Activated naive CD8-positive, alpha-beta T cell treated with anti-CD3 and anti-CD28 coated beads, Interleukin-2, amount 50 U/mL, for 24 hours (primary cell): ENCODE results near the gene RNF157.
"Not testable (repeated sequence)": the region's sequence is repeated elsewhere in the genome, so short reads cannot be mapped to it uniquely, and the experiment has no call there.

Experiments
- ATAC-seq: fragments of 150-1000 bp; cut with Tn5 transposase; one replicate; pipeline ENCODE4 v1.10.0; 2021
- DNase-seq: peaks from one replicate; pipeline ENCODE4 v3.0.0; 2021
- H3K27ac Mint-ChIP-seq: one replicate; pipeline ENCODE4 v1.8.0; 2021; ENCODE audit warnings: mild to moderate bottlenecking, mixed read lengths
- H3K27me3 Mint-ChIP-seq: one replicate; pipeline ENCODE4 v1.8.0; 2021; ENCODE audit warnings: mixed read lengths
- H3K36me3 Mint-ChIP-seq: one replicate; pipeline ENCODE4 v1.8.0; 2021; ENCODE audit warnings: low read depth, mixed read lengths
- H3K4me1 Mint-ChIP-seq: one replicate; pipeline ENCODE4 v1.8.0; 2021; ENCODE audit warnings: mixed read lengths
- H3K4me3 Mint-ChIP-seq: one replicate; pipeline ENCODE4 v1.8.0; 2021; ENCODE audit warnings: mild to moderate bottlenecking, moderate library complexity, mixed read lengths
- H3K9me3 Mint-ChIP-seq: one replicate; pipeline ENCODE4 v1.8.0; 2021; ENCODE audit warnings: mixed read lengths

The RNF157 gene

DNA sequence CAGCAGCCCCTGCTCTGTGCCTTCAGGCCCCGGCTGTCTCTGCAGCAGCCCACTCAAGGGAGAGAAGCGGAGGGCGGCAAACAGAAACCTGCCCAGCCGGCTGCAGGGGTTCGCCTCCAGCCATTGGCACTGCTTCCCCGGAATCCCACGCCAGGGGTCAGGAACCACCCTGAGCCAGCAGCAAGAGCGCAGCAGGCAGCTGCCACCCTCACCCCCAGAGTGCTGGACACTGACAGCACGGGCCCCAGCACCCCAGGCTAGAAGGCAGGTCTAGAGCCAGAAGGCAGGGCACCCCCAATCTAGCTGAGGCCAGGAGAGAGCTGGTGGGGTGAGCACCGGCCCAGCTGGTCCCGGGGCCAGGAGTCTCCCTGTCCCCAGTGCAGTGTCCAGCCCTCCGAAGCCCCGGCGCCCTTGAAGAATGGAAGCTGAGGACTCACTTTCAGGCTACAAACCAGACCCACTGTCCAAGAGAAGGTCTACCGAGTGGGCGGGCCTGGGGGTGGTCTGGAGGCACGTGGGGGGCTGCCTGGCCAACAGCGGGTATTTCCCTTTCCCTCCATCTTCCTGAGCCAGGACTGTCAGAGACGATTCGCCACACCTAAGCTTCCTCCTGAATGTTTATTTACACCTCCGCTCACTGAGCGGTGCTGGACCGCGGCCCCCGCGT is 33.3 kb upstream of the RNF157 start:
- peaks cover 78% of the 10 kb centered on the region for H3K4me1 Mint-ChIP-seq
- peak overlapping the region; percentile 98 for H3K27ac Mint-ChIP-seq

DNA sequence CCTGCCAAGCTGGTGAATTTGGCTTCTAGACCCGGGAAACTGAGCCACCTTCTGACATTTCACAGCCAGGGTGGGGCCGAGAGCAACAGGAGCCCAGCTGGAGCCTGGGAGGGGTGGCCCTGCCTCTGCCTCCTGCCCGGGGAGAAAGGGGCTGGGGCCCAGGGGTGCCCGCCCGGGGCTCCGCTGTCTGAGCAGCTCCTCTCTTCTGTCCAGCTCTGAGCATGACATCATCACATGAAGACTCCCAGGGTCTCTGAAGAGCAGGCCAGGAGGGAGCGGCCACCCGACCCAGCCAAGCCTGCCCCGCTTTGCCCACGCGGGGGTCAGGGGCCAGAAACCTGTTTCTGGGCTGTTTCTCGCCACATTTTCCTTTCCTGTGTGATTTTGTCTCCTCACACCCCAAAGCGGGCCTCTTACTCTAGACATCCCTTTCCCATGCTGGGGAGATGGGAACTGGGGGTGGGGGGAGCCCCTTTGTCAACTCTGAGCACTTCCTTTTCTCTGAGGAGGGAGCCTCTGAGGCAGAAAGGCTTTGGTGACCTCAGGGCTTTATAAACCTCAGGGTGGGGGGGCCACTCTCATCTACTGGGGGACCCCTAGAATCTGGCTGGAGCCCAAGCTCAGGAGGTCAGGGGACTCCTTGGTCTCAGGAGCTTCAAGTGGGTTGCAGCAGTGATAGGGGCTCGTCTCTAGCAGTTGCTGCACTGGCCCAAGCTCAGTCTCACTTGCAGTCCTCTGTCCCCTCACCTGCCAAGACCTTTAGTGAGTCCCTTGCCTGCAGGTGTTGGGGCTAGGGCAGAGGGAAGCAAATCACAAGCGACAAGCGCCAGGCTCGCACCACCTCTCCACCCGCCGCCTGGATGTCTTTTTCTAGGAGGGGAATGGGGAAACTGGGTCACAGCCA is 32.5 kb upstream of the RNF157 start:
- no peaks in the 10 kb centered on the region for H3K27me3 Mint-ChIP-seq
- peak overlapping the region; percentile 87 for H3K4me3 Mint-ChIP-seq
- DNase-seq, result peak; percentile 81
- H3K9me3 Mint-ChIP-seq, result no peaks in the 10 kb centered on the region
- peaks cover 86% of the 10 kb centered on the region for H3K4me1 Mint-ChIP-seq
- H3K27ac Mint-ChIP-seq, result peak overlapping the region; percentile 98
- ATAC-seq, result peak; percentile 64
- H3K36me3 Mint-ChIP-seq, result peaks cover 35% of the 10 kb centered on the region

More for the DNA sequence above, 33.3 kb upstream of the RNF157 start:
- Mint-ChIP-seq H3K36me3 (peaks cover 28% of the 10 kb centered on the region), H3K27me3 (no peaks in the 10 kb centered on the region), H3K9me3 (no peaks in the 10 kb centered on the region), H3K4me3 (peak overlapping the region; percentile 87)
- ATAC-seq (no peak), DNase-seq (peak; percentile 23)

DNA sequence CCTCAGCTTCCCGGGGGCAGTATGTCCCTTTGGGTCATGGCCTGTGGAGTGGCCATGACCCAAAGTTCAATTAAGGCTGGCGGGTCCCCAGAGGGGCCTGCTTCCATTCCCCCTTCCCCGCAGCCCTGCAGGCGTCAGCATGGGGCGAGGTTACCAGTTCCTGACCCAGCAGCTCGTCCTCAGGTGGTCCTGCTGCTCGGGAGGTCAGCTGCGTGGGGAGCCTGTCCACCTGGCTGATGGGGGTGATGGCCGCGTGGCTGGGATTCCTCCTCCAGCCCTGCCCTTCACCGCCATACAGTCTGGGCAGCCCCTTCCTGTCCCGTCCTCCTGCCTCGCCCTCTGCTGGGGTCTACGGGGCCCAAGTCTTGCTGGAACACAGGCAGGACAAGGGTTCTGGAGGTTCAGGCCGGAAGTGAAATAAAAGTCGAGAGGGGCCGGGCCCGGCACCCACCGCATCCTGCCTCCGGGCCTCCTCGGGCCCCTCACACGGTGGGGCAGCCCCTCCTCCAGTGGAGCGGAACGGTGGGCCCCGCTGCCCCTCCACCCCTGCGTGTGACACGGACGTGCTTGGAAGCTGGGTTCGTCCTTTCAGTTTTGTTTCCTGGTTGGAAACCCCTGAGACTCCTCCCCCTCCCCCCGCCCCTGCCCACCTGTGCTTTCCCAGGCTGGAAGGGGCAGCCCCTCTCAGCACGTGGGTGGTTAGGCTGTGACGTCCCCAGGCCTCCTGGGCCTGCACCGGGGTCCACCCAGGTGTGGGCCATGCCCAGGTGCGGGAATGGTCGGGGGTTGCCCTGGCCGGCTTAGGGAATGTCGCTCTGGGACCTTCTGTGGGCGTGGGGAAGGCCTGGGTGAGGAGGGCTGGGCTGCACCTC is 31.6 kb upstream of the RNF157 start:
- H3K4me3 Mint-ChIP-seq, result peak overlapping the region; percentile 87
- H3K36me3 Mint-ChIP-seq, result peaks cover 42% of the 10 kb centered on the region
- ATAC-seq (peak; percentile 56), DNase-seq (peak; percentile 95)
- peaks cover 83% of the 10 kb centered on the region for H3K4me1 Mint-ChIP-seq
- no peaks in the 10 kb centered on the region for H3K9me3 Mint-ChIP-seq
- no peaks in the 10 kb centered on the region for H3K27me3 Mint-ChIP-seq
- peak overlapping the region; percentile 98 for H3K27ac Mint-ChIP-seq

DNA sequence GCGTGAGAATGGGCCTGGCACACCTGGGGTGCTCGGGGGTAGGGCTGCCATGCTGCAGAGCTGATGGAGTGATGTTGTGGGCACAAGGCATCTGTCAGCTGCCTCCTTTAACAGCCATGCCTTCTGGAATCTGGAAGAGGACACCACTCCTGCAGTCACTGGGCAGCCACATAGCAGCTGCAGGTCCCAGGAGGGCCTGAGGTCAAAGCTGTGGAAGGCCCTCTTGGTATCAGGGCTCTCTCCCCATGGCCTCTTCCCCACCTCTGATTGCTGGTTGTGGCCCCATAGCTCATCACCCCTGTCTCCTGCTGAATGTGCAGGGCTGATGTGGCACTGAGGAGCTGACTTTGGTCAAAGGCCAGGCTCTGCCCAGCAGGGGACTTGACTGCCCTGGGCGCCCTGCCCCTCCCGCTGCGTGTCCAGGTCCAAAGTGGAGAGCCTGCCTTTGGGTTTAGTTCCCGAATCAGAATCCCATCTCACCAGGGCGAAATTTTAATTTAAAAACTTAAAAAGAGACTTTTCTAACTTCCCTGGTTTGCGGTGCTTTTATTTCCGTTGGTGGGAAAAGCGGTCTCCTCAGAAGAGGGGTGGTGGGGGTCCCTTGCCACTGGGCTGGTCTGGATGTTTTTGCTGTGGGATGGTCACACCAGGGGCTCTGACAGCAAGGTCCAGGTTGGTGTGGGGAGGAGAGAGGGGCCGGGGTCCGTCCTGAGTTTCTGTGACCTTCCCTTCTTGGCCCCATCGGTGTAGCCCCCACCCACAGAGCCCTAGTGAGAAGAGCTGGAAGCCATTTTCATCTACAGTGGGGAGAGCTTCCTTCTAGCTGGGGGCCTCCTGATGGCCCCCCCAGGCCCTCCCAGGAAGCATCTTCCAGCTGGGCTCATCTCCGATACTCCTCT is 30.7 kb upstream of the RNF157 start:
- no peak for ATAC-seq
- Mint-ChIP-seq H3K9me3 (no peaks in the 10 kb centered on the region), H3K27me3 (no peaks in the 10 kb centered on the region), H3K4me1 (peaks cover 74% of the 10 kb centered on the region), H3K27ac (peak overlapping the region; percentile 98), H3K4me3 (peak overlapping the region; percentile 87), H3K36me3 (peaks cover 49% of the 10 kb centered on the region)
- DNase-seq, result peak; percentile 48

DNA sequence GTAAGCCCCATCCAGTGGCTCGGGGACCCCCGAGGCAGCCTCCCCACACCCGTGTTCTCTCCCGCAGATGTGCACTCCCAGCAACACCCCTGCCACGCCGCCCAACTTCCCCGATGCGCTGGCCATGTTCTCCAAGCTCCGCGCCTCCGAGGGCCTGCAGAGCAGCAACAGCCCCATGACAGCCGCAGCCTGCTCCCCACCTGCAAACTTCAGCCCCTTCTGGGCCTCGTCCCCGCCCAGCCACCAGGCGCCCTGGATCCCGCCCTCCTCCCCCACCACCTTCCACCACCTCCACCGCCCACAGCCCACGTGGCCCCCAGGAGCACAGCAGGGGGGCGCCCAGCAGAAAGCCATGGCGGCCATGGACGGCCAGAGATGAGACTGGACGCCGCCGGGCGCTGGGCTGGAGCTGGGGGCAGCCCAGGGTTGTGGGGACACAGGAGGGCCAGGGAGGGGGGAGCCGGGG is 29.9 kb upstream of the RNF157 start:
- no peaks in the 10 kb centered on the region for H3K9me3 Mint-ChIP-seq
- peaks cover 49% of the 10 kb centered on the region for H3K36me3 Mint-ChIP-seq
- ATAC-seq, result no peak
- DNase-seq, result peak; percentile 74
- H3K27me3 Mint-ChIP-seq, result no peaks in the 10 kb centered on the region
- peak overlapping the region; percentile 87 for H3K4me3 Mint-ChIP-seq
- H3K4me1 Mint-ChIP-seq, result peaks cover 67% of the 10 kb centered on the region
- peak overlapping the region; percentile 98 for H3K27ac Mint-ChIP-seq

DNA sequence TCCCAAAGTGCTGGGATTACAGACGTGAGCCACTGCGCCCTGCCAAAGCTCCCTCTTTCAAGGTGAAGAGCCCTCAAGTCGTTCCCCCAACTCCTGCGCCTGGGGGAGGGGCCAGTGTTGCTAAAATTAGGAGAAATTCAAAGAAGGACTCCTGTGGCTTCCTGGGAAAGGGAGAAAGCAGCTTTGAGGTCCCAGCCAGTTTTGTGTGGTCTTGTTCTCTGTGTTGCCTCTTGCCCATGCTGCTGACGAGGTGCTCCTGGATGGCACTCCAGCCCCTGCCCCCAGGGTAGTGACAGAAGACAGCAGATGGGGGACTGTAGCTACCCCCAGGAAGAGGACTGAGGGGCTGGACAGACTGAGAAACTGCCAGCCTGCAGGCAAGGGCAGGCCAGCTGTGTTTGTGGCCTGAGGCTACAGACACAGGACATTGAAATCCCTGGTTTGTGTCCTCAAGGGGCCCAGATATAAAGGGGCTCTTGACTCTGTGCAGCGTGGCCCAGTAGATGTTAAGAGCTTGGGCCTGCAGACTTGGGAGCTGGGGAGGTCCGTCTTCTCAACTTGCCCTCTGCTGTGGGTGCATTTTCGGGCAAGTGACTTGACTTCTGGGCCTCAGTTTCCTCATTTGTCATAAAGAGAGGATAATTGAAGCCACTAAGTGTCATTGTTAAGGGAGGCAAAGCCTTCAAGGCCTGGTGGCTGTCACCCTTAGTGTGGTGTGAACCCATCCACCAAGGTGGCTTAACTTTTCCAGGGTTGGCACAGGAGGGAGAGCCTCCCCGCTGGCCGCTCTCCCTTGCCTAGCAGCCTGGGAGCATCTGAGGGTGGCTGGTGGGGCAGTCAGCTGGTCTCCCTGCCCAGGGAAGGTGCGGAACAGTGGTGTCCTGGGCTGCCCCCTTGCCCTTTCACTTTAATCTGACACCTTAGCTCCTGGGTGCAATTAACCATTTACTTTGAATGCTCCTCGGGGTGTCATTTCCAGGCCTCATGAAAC is 29.0 kb upstream of the RNF157 start:
- DNase-seq (peak; percentile 45), ATAC-seq (no peak)
- Mint-ChIP-seq H3K36me3 (peaks cover 49% of the 10 kb centered on the region), H3K9me3 (no peaks in the 10 kb centered on the region), H3K27ac (peak overlapping the region; percentile 98), H3K4me3 (peak overlapping the region; percentile 87), H3K4me1 (peaks cover 64% of the 10 kb centered on the region), H3K27me3 (no peaks in the 10 kb centered on the region)

DNA sequence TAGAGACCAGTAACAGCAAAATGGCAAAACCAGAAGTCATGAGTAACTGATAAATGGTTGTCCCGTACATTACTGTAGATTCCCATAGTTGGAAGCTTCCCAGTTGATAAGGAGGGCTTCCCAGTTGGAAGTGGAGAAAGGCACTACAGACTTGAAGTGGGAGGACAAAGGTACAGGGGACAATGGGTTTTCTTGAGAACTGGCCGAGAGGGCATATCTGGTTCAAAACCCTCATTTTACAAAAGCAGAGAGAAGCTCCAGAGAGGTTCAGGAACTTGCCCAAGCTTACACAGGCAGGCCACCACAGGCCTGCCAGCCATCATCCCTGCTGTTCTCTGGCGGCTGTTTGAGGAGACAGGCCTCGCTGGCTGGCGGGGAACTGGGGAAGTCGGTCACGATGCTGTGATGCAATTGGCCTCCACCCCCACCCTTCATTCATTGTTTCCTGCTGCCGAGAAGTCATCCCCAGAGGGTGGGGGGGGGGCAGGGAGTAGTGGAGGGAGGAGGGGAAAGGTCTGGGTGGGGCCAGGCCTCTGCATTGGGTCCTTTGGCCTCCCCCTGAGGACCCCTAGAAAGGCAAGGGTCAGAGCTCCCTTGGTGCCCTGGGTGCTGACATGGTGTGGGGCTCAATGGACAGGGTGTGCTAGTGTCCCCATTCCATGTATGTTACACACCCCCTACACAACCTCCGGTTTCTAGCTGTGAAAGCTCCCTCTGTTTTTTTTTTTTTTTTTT is 27.9 kb upstream of the RNF157 start:
- Mint-ChIP-seq H3K4me3 (peak overlapping the region; percentile 87), H3K9me3 (no peaks in the 10 kb centered on the region), H3K4me1 (peaks cover 64% of the 10 kb centered on the region), H3K36me3 (peaks cover 49% of the 10 kb centered on the region), H3K27me3 (no peaks in the 10 kb centered on the region), H3K27ac (peak overlapping the region; percentile 98)
- ATAC-seq, result peak; percentile 0
- peak; percentile 85 for DNase-seq

DNA sequence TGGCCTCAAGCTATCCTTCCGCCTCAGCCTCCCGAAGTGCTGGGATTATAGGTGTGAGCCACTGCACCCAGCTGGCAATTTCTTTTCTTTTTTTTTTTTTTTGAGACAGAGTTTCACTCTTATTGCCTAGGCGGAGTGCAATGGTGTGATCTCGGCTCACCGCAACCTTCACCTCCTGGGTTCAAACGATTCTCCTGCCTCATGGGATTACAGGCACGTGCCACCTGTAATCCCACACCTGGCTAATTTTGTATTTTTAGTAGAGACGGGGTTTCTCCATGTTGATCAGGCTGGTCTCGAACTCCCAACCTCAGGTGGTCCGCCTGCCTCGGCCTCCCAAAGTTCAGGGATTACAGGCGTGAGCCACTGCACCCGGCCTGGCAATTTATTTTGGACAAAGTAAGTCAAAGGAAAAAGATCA is 27.3 kb upstream of the RNF157 start:
- peak overlapping the region; percentile 87 for H3K4me3 Mint-ChIP-seq
- DNase-seq, result peak; percentile 30
- H3K27ac Mint-ChIP-seq, result peak overlapping the region; percentile 98
- ATAC-seq, H3K27me3 Mint-ChIP-seq, H3K9me3 Mint-ChIP-seq: not testable (repeated sequence)
- peaks cover 49% of the 10 kb centered on the region for H3K36me3 Mint-ChIP-seq
- peaks cover 64% of the 10 kb centered on the region for H3K4me1 Mint-ChIP-seq

DNA sequence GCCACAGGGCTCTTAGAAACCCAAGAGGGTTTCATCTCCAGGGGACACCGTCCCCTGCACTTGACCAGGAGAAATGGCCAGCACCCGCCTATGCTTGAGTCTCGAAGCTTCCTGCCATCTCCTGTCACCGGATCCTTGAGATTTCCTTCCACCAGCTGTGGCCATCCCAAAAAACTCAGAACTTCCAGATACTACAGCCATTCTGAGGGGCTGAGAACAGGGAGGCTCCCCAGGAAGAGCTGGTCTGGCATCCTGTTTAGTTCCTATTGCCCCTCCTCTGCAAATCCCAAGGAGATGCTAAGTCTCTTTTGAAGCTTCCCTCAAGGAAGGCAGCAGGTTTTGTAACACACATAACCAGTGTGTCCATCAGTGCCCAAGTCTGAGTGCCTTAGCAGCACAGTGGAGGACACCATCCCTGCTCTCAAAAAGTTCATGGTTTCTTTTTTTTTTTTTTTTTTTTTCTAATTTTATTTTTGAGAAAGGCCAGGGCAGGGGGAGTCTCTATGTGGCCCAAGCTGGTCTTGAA is 26.8 kb upstream of the RNF157 start:
- peak overlapping the region; percentile 98 for H3K27ac Mint-ChIP-seq
- no peaks in the 10 kb centered on the region for H3K9me3 Mint-ChIP-seq
- DNase-seq, result peak; percentile 11
- H3K27me3 Mint-ChIP-seq, result no peaks in the 10 kb centered on the region
- no peak for ATAC-seq
- H3K4me1 Mint-ChIP-seq, result peaks cover 66% of the 10 kb centered on the region
- peak overlapping the region; percentile 87 for H3K4me3 Mint-ChIP-seq
- peaks cover 49% of the 10 kb centered on the region for H3K36me3 Mint-ChIP-seq

DNA sequence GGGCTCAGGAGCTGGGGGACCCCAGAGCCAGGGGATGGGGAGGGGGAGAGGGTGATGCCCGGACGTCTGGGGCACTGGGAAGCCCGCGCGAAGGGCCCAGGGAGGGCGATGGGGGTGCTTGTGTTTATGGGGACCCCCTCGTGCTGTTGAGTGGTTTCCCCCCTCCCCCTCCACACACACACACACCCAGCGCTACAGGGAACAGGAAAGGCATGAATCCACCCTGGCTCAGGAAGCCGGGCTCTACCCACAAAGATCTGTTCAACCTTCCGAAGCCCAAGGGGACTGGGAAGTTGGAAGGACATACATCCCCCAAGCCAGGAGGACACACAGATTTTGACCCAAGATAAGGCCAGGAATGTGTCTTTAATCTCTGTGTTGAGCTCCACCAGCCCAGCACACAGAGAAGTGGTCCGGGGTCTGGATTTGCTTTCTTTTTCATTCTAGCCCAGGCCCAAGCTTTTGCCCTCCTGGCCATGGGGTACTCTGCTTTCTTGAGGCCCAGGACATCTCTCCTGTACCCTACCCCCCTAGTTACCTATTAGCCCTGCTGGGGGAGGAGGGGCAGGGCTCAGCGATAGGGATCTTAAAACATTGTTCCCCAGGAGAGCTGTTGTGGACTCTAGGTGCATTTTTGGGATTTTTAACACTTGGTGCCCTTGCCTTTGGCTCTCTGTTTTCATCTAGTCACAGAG is 26.1 kb upstream of the RNF157 start:
- Mint-ChIP-seq H3K4me1 (peaks cover 70% of the 10 kb centered on the region), H3K4me3 (peak overlapping the region; percentile 87), H3K27ac (peak overlapping the region; percentile 98), H3K27me3 (no peaks in the 10 kb centered on the region), H3K9me3 (no peaks in the 10 kb centered on the region), H3K36me3 (peaks cover 45% of the 10 kb centered on the region)
- DNase-seq (peak; percentile 30), ATAC-seq (no peak)

DNA sequence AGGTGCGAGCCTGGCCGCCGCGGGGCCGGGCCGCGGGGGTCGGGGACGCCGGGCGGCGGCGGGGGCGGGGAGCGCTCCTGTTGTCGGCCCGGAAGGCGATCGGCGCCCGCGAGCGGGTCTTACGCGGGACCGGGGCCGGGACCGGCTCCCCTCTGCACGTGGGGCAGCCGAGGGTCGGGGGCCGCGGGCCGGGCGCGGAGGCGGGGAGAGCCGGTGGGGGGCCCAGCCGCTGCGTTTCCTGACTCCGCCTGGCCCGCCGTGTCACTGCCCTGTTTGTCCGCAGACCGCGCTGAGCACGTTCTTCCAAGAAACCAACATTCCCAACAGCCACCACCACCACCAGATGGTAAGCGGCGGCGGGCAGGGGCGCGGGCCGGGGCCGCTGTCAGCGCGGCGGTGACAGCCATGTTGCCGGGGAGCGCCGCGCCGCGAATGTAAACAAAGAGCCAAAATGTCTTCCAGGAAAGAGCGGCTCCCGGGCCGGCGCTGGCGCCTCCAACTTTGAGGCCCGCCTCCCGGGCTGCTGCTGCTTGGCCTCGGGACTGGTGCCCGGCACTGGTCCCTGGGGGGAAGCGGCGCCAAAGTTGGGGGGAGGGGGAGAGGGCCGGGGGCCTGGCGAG is 25.4 kb upstream of the RNF157 start:
- peak; percentile 65 for DNase-seq
- H3K36me3 Mint-ChIP-seq, result peaks cover 38% of the 10 kb centered on the region
- peaks cover 66% of the 10 kb centered on the region for H3K4me1 Mint-ChIP-seq
- ATAC-seq, result no peak
- peak overlapping the region; percentile 87 for H3K4me3 Mint-ChIP-seq
- no peaks in the 10 kb centered on the region for H3K27me3 Mint-ChIP-seq
- H3K9me3 Mint-ChIP-seq, result no peaks in the 10 kb centered on the region
- peak overlapping the region; percentile 56 for H3K27ac Mint-ChIP-seq
